Endothelial cell of umbilical vein (primary cell): ENCODE results near the gene CEP83.

Experiments
- EZH2 ChIP-seq: IDR thresholded peaks from 2 replicates; pipeline ENCODE4 v1.6.1; 2012; ENCODE audit warnings: borderline replicate concordance, low read depth, mild to moderate bottlenecking, moderate library complexity, low read length, inconsistent platforms; ENCODE audit not compliant: severe bottlenecking
- JUN ChIP-seq: IDR thresholded peaks from 2 replicates; pipeline ENCODE4 v1.6.1; 2011; ENCODE audit warnings: borderline replicate concordance, low read depth; ENCODE audit not compliant: insufficient read length, insufficient read depth
- MYC ChIP-seq: IDR thresholded peaks from one replicate; pipeline ENCODE4 v1.6.1; 2011; ENCODE audit warnings: mild to moderate bottlenecking, low read depth, low read length
- POLR2A ChIP-seq: IDR thresholded peaks from 2 replicates; pipeline ENCODE4 v1.6.1; 2012; ENCODE audit warnings: low read depth, mild to moderate bottlenecking, control low read depth, low read length
- POLR2AphosphoS5 ChIP-seq: IDR thresholded peaks from 2 replicates; pipeline ENCODE4 v1.6.1; 2012; ENCODE audit warnings: low read depth, mild to moderate bottlenecking, control low read depth, low read length, moderate library complexity; ENCODE audit not compliant: insufficient read depth
- TF ChIP-seq, protein P1 (sequence below), 2 donors: IDR thresholded peaks; 1 replicate in 1 of 2; 2 replicates in 1 of 2; pipeline ENCODE4 v1.5.1; 2011; ENCODE audit warnings: low read length in 2 of 2, mild to moderate bottlenecking in 2 of 2, moderate library complexity in 2 of 2, control low read depth in 1 of 2, inconsistent platforms in 1 of 2, low read depth in 1 of 2; ENCODE audit not compliant: insufficient read depth in 1 of 2; ENCODE audit errors: extremely low read depth in 1 of 2
- TF ChIP-seq, protein P2 (sequence below): IDR thresholded peaks from 2 replicates; pipeline ENCODE4 v1.6.1; 2011; ENCODE audit not compliant: insufficient read depth, insufficient read length

DNA sequence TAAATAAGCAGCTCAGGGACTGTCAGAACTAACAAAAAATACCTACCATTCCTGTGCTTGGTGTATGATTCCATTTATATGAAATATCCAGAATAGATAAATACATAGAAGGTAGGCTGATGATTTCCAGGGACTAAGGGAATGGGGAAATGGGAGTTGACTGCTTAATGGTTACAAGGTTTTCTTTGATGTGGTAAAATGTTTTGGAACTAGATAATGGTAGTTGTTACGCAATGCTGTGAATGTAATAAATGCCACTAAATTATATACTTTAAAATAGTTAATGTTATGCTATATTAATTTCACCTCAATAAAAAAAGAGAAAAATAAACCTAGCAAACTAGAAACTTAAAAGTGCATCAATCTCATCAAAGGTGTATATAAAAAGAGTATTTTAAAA is 41.1 kb downstream of the CEP83 start:
- TF ChIP-seq, protein P1, sequence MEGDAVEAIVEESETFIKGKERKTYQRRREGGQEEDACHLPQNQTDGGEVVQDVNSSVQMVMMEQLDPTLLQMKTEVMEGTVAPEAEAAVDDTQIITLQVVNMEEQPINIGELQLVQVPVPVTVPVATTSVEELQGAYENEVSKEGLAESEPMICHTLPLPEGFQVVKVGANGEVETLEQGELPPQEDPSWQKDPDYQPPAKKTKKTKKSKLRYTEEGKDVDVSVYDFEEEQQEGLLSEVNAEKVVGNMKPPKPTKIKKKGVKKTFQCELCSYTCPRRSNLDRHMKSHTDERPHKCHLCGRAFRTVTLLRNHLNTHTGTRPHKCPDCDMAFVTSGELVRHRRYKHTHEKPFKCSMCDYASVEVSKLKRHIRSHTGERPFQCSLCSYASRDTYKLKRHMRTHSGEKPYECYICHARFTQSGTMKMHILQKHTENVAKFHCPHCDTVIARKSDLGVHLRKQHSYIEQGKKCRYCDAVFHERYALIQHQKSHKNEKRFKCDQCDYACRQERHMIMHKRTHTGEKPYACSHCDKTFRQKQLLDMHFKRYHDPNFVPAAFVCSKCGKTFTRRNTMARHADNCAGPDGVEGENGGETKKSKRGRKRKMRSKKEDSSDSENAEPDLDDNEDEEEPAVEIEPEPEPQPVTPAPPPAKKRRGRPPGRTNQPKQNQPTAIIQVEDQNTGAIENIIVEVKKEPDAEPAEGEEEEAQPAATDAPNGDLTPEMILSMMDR (IDR thresholded peaks at IDR 0.05; ENCODE audit: extremely low read depth in 1 of 2, insufficient read depth in 1 of 2, low read depth in 1 of 2, low read length in 2 of 2): no peak
- TF ChIP-seq POLR2A (no peak), EZH2 (no peak), POLR2AphosphoS5 (no peak), MYC (no peak), JUN (no peak)
- TF ChIP-seq, protein P2, sequence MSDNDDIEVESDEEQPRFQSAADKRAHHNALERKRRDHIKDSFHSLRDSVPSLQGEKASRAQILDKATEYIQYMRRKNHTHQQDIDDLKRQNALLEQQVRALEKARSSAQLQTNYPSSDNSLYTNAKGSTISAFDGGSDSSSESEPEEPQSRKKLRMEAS: no peak
